ENCODE results near the gene CCR2.
"Not testable (repeated sequence)": the region's sequence is repeated elsewhere in the genome, so short reads cannot be mapped to it uniquely, and the experiment has no call there.

The CCR2 gene

DNA sequence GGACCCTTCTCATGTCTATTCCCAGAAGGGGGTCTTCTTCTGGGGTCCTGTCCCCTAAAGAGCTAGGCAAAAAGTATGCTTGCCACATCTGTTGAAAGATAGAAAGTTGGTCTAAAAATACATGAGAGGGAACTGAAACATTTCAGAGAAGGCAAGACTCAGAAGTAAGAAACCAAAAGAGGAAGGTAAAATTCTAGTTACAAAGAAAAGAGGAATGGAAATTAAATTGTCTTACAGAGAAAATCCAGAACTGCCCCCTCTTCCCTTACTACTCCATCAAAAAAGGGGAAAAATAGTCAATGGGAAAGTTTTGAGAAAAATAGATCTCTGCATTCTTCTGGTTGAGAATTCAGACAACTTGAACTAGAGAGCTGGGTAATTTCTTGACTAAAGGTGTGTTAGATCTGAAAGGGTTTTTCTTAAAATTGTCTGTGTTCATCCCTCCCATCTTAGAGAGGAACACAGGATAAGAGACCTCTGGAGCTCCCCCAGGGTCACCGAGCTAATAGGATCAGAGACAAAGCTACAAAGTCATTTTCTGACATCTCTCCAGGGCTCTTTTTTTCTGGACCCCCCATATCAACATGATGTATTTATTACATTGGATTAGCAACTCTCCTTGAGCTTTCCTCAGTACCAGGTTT, 32.3 kb upstream of the CCR2 start:
- no peak for TF ChIP-seq CTCF (conservative IDR thresholded peaks at IDR 0.05; ENCODE audit: low read depth)
- DNase-seq (ENCODE audit: low spot score) = no peak
- CTCF ChIA-PET = interaction anchor here (0.6 kb wide), 1 partner anchor 1989 kb away, joined by 9 read pairs; no protein-coding TSS in a partner anchor
- POLR2A ChIA-PET (ENCODE audit: low non-redundant PET) = no interaction called here
- H3K27ac ChIP-seq = no peak overlapping the region

DNA sequence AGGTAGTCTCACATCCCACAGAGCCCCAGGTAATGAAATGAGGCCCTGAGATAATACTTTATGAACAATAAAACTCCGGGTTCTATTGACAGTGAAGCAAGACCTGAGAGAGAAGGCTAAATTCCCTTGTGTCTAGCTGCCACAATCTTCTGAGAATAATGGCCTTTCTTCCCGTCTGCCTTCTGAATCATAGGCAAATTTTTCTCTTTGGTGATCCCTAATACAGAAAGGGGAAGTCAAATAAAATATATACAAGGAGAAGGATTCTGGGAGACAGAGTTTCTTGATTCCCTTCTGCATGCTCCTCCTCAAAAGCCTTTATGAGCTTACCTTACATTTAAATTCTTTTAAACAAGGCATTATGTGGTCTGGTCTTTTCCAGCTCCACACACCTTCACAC, 29.9 kb upstream of the CCR2 start:
- TF ChIP-seq CTCF (conservative IDR thresholded peaks at IDR 0.05; ENCODE audit: low read depth) = no peak
- no peak overlapping the region for H3K27ac ChIP-seq
- POLR2A ChIA-PET (ENCODE audit: low non-redundant PET) = no interaction called here
- CTCF ChIA-PET = no interaction called here
- DNase-seq (ENCODE audit: low spot score) = no peak

DNA sequence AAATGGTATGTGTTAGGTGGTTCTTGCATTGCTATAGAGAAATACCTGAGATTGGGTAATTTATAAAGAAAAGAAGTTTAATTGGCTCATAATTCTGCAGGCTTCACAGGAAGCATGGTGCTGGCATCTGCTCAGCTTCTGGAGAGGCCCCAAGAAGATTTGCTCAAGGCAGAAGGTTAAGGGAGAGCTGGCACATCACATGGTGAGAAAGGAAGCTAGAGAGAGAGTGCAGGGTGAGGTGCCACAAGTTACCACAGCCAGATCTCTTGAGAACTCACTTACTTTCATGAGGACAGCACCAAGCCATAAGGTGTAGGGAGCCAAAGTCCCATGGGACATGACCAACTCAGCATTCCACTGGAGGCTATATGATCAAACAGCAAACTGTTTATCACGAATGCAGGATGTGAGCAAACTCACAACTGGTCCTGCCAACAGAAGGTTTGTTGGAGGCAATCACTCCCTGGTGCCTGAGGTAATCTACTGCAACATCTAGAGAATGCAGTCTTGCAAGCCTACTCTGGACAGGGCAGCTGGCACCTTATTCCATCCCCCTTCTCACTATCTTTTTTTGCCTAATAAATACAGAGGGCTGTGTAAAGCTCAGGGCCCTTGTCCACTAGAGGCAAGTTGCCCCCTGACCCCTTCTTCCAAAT, 28.1 kb upstream of the CCR2 start:
- DNase-seq (ENCODE audit: low spot score) = no peak
- H3K27ac ChIP-seq = peak overlapping the region; percentile 59
- no peak for TF ChIP-seq CTCF (conservative IDR thresholded peaks at IDR 0.05; ENCODE audit: low read depth)
- CTCF ChIA-PET = no interaction called here
- POLR2A ChIA-PET (ENCODE audit: low non-redundant PET) = no interaction called here

DNA sequence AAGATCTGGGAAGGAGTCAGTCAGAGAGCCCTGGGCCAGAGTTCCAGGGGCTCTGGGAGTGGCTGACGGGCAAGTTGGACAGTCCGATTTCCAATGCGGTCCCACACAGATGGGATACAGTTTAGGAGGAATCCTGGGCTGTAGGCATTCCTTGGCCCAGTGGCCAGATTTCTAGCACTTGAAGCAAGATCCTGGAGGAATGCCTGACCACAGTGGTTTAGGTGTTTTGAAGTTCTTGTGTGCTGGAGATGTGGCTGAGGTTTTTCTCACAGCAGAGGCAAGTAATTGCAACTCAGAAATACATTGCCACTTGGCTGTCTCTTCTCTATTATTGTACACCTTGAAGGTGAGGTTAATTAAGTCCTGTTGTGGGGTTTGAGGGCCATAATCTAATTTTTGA, 23.2 kb upstream of the CCR2 start:
- POLR2A ChIA-PET (ENCODE audit: low non-redundant PET); DNase-seq (ENCODE audit: low spot score); H3K27ac ChIP-seq; CTCF ChIA-PET: not testable (repeated sequence)

DNA sequence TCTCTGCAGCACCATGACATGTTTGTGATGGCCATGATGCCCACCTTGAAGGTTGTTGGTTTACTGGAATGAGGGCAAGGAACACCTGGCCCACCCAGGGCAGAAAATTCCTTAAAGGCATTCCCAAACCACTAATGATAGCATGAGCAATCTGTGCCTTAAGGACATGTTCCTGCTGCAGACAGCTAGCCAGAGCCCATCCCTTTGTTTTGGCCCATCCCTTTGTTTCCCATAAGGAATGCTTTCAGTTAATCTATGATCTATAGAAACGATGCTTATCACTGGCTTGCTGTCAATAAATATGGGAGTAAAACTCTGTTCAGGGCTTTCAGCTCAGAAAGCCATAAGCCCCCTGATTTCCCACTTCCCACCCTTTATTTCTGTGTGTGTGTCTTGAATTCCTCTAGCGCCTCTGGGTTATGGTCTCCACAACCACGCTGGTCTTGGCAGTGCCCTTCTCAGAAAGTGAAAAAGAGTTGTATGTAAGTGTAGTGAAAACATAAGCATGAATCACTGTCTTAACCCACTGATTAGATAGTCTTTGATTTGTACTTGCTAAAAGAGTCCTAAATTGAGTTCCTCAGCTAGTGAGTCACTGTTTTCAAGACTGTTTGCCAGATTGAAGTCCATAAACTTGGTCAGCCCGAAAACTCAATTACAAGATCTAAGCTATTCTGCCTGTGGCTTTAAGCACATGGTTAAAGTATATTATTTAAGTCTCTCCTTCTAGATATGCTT, 19.0 kb upstream of the CCR2 start:
- DNase-seq (ENCODE audit: low spot score) = peak; percentile 31
- POLR2A ChIA-PET (ENCODE audit: low non-redundant PET) = no interaction called here
- peak overlapping the region; percentile 62 for H3K27ac ChIP-seq
- no peak for TF ChIP-seq CTCF (conservative IDR thresholded peaks at IDR 0.05; ENCODE audit: low read depth)
- CTCF ChIA-PET = interaction anchor here (0.6 kb wide), 1 partner anchor 612 kb away, joined by 3 read pairs; no protein-coding TSS in a partner anchor

GRCh38 chr3:46335541-46335940, 18.4 kb upstream of the CCR2 start:
- no peak for TF ChIP-seq CTCF (conservative IDR thresholded peaks at IDR 0.05; ENCODE audit: low read depth)
- ChIA-PET CTCF (interaction anchor here (0.6 kb wide), 1 partner anchor 613 kb away, joined by 3 read pairs; no protein-coding TSS in a partner anchor), POLR2A (ENCODE audit: low non-redundant PET) (no interaction called here)
- no peak overlapping the region for H3K27ac ChIP-seq
- DNase-seq (ENCODE audit: low spot score) = no peak

- H3K27ac ChIP-seq = no peak overlapping the region
- POLR2A ChIA-PET (ENCODE audit: low non-redundant PET) = no interaction called here
- CTCF ChIA-PET = interaction anchor here (0.6 kb wide), 1 partner anchor 1273 kb away, joined by 4 read pairs; no protein-coding TSS in a partner anchor
Observed at GRCh38 chr3:46337911-46338310, 16.0 kb upstream of the CCR2 start.

More at GRCh38 chr3:46337911-46338310, 16.0 kb upstream of the CCR2 start:
- peak; percentile 16 for DNase-seq (ENCODE audit: low spot score)
- no peak for TF ChIP-seq CTCF (conservative IDR thresholded peaks at IDR 0.05; ENCODE audit: low read depth)
